K562 (cell line): ENCODE results near the gene TFDP1. TPM values are rescaled to one million over a fixed set of nuclear protein-coding genes. Genes with fewer than 3 reads are reported as not detected.

ENCODE experiments used
- ATAC-seq: fragments of 200-7000 bp; cut with Tn5 transposase; 3 replicates; pipeline ENCODE4 v1.9.1; 2020; ENCODE audit warnings: moderate library complexity
- BruUV-seq: library from RNA; stranded (reverse); fragments of 400-500 nt; replicated peaks from 2 replicates; lab custom pipeline; 2021; lab: Mats Ljungman, UMichigan
- CTCF ChIA-PET: fragments of 300-600 bp; formaldehyde crosslinking; extraction: SDS; loops from one replicate; lab custom pipeline; 2021; ENCODE audit warnings: low intra/inter-chr PET ratio; lab: Yijun Ruan, JAX
- POLR2A ChIA-PET: fragments of 300-600, 350-650 bp; sonication (Branson Sonifier 250); formaldehyde crosslinking; extraction: SDS; loops from one replicate; lab custom pipeline; 2021; ENCODE audit warnings: antibody characterized with exemption, inconsistent platforms; lab: Yijun Ruan, JAX
- DNase-seq, 4 experiments: peaks; one replicate each; pipeline versions ENCODE4 v3.0.0 to v3.0.0-alpha.2; 2011 to 2018; ENCODE audit warnings: low spot score in 3 of 4, mixed read lengths in 3 of 4; ENCODE audit errors: extremely low read depth in 1 of 4
- FAIRE-seq: peaks from 2 replicates; lab custom pipeline; 2011; peaks lifted over from hg19 to GRCh38; lab: Jason Lieb, UNC
- H2AFZ ChIP-seq: 2 replicates; pipeline ENCODE4 v1.6.0; 2011; ENCODE audit warnings: low read depth, low read length, control low read depth, inconsistent platforms
- H3K27ac ChIP-seq: fragments of 200-600 bp; 3 replicates; pipeline ENCODE4 v1.8.0; 2011; ENCODE audit warnings: low read depth, mild to moderate bottlenecking, control low read depth, inconsistent platforms, low read length, moderate library complexity, mixed read lengths; ENCODE audit errors: extremely low read depth
- H3K27me3 ChIP-seq, 2 experiments: fragments of 300-600 bp in 1 of 2; 2 replicates in 1 of 2; 3 replicates in 1 of 2; pipeline versions ENCODE4 v1.6.0 to v1.8.0; 2011; ENCODE audit warnings: inconsistent platforms in 2 of 2, low read length in 2 of 2, mild to moderate bottlenecking in 1 of 2, mixed read lengths in 1 of 2, moderate library complexity in 1 of 2; ENCODE audit not compliant: control insufficient read depth in 2 of 2, insufficient read depth in 2 of 2
- H3K36me3 ChIP-seq: fragments of 300-600 bp; 3 replicates; pipeline ENCODE4 v1.8.0; 2011; ENCODE audit warnings: mild to moderate bottlenecking, low read length, inconsistent platforms; ENCODE audit not compliant: control insufficient read depth, insufficient read depth
- H3K4me1 ChIP-seq, 2 experiments: fragments of 200-600 bp in 1 of 2; replicated peaks in 1 of 2; 2 replicates in 1 of 2; 3 replicates in 1 of 2; pipeline versions ENCODE4 v1.5.1 to v1.8.0; 2011; ENCODE audit warnings: inconsistent platforms in 2 of 2, low read length in 2 of 2, mild to moderate bottlenecking in 1 of 2, mixed read lengths in 1 of 2, moderate library complexity in 1 of 2; ENCODE audit not compliant: control insufficient read depth in 2 of 2, insufficient read depth in 2 of 2
- H3K4me2 ChIP-seq: 2 replicates; pipeline ENCODE4 v1.6.1; 2011; ENCODE audit warnings: low read length, control low read depth, inconsistent platforms, mixed read lengths; ENCODE audit not compliant: insufficient read depth
- H3K4me3 ChIP-seq: fragments of 200-600 bp; sonication (generic), shearing (Covaris generic); 2 replicates; pipeline ENCODE4 v1.5.1; 2016; ENCODE audit warnings: control low read depth, inconsistent platforms
- H3K79me2 ChIP-seq: fragments of 200-600 bp; 3 replicates; pipeline ENCODE4 v1.8.0; 2011; ENCODE audit warnings: low read length, inconsistent platforms; ENCODE audit not compliant: control insufficient read depth, insufficient read depth
- H3K9ac ChIP-seq, 2 experiments: 2 replicates each; pipeline versions ENCODE4 v1.6.0 to v1.6.1; 2011; ENCODE audit warnings: low read depth in 2 of 2, low read length in 2 of 2, control low read depth in 1 of 2, inconsistent platforms in 1 of 2, mild to moderate bottlenecking in 1 of 2, mixed read lengths in 1 of 2; ENCODE audit not compliant: insufficient read depth in 1 of 2
- H3K9me1 ChIP-seq: one replicate; pipeline ENCODE4 v1.6.0; 2011; ENCODE audit warnings: inconsistent platforms, mild to moderate bottlenecking, low read length, moderate library complexity; ENCODE audit not compliant: control insufficient read depth, insufficient read depth
- H3K9me3 ChIP-seq: replicated peaks from 2 replicates; pipeline ENCODE4 v1.5.1; 2011; ENCODE audit warnings: low read depth, low read length, inconsistent platforms; ENCODE audit not compliant: control insufficient read depth, insufficient read depth
- H4K20me1 ChIP-seq: replicated peaks from 2 replicates; pipeline ENCODE4 v1.6.1; 2011; ENCODE audit warnings: low read length, inconsistent platforms, mixed read lengths; ENCODE audit not compliant: control insufficient read depth, insufficient read depth
- CBX3 ChIP-seq, 2 experiments: IDR thresholded peaks; 1 replicate in 1 of 2; 2 replicates in 1 of 2; pipeline ENCODE4 v1.6.1; 2012; ENCODE audit warnings: inconsistent platforms in 2 of 2, low read length in 2 of 2, borderline replicate concordance in 1 of 2, control low read depth in 1 of 2
- CCNT2 ChIP-seq: IDR thresholded peaks from 2 replicates; pipeline ENCODE4 v1.6.1; 2011; ENCODE audit warnings: borderline replicate concordance, low read depth, mild to moderate bottlenecking, moderate library complexity, mixed read lengths, low read length; ENCODE audit not compliant: insufficient read length; ENCODE audit errors: extremely low read depth
- FOXP1 ChIP-seq: sonication (generic); formaldehyde crosslinking; IDR thresholded peaks from 2 replicates; pipeline ENCODE4 v1.8.0; 2022; ENCODE audit warnings: mild to moderate bottlenecking, missing genetic modification reagents
- HNRNPL ChIP-seq: fragments of 200-400 bp; formaldehyde crosslinking; IDR thresholded peaks from 2 replicates; pipeline ENCODE4 v1.6.1; 2017; ENCODE audit warnings: low read depth, mild to moderate bottlenecking, low read length
- LEF1 ChIP-seq: fragments of 450-650 bp; IDR thresholded peaks from 2 replicates; pipeline ENCODE4 v1.6.1; 2016; ENCODE audit warnings: mild to moderate bottlenecking
- MAFF ChIP-seq: IDR thresholded peaks from 2 replicates; pipeline ENCODE4 v1.6.1; 2012; ENCODE audit warnings: low read length, improper control_type of control experiment
- MEIS2 ChIP-seq: fragments of 450-650 bp; IDR thresholded peaks from 2 replicates; pipeline ENCODE4 v1.6.1; 2014; ENCODE audit warnings: mild to moderate bottlenecking; ENCODE audit not compliant: partially characterized antibody
- NR2C2 ChIP-seq, 2 experiments: fragments of 200-800 bp in 1 of 2; sonication (Bioruptor generic) in 1 of 2; sonication (generic) in 1 of 2; formaldehyde crosslinking in 1 of 2; IDR thresholded peaks; 2 replicates each; pipeline versions ENCODE4 v1.6.1 to v1.8.0; 2016 to 2022; ENCODE audit warnings: mild to moderate bottlenecking in 1 of 2, missing compliant biosample characterization in 1 of 2, missing genetic modification characterization in 1 of 2, missing genetic modification reagents in 1 of 2
- SAP30 ChIP-seq: fragments of 200-600 bp; sonication (generic); IDR thresholded peaks from 2 replicates; pipeline ENCODE4 v1.6.1; 2012; ENCODE audit warnings: borderline replicate concordance, low read depth, mild to moderate bottlenecking, moderate library complexity, low read length, control low read depth, inconsistent platforms; ENCODE audit not compliant: insufficient read depth, poor library complexity, severe bottlenecking
- SMAD1 ChIP-seq: fragments of 150-350 bp; IDR thresholded peaks from 2 replicates; pipeline ENCODE4 v1.6.1; 2014; ENCODE audit warnings: low read length, low read depth; ENCODE audit not compliant: partially characterized antibody
- SMARCB1 ChIP-seq: IDR thresholded peaks from 2 replicates; pipeline ENCODE4 v1.6.1; 2011; ENCODE audit warnings: improper control_type of control experiment, low read depth; ENCODE audit not compliant: insufficient read length
- ZNF696 ChIP-seq: fragments of 250-450 bp; sonication (Bioruptor Pico); conservative IDR thresholded peaks from 2 replicates; pipeline ENCODE4 v1.4.0; 2020; ENCODE audit warnings: mild to moderate bottlenecking, moderate library complexity
- ZNF766 ChIP-seq: fragments of 200-800 bp; sonication (Bioruptor generic); conservative IDR thresholded peaks from 2 replicates; pipeline ENCODE4 v1.6.1; 2016; ENCODE audit warnings: missing genetic modification characterization, missing compliant biosample characterization
- WGBS: fragments of 100-300 bp; shearing (Covaris generic); methylation state at CpG from one replicate; pipeline ENCODE4 v1.1.6; 2016; ENCODE audit warnings: low coverage, mixed read lengths; ENCODE audit not compliant: insufficient coverage; ENCODE audit errors: missing lambda C conversion rate; 5-methylcytosine and 5-hydroxymethylcytosine counted together
- in situ Hi-C: fragments of 300-500 bp; cut with MboI; formaldehyde crosslinking; loops from 4 replicates; pipeline ENCODE4 v1.15.0; 2018; ENCODE audit warnings: inconsistent platforms, mixed read lengths
- intact Hi-C: fragments of 100-400 bp; cut with micrococcal nuclease; formaldehyde crosslinking; loops from 2 replicates; pipeline ENCODE4 v1.14.2; 2022
- polyA plus RNA-seq, 8 experiments: library from polyadenylated mRNA; depleted of rRNA in 4 of 8; stranded (reverse) in 5 of 8; unstranded in 3 of 8; fragments of >200 nt; fragmentation: Nextera tagmentation in 2 of 8; fragmentation: Illumina TruSeq in 1 of 8; extraction: Ambion mirVana in 2 of 8; extraction: Trizol in 1 of 8; gene quantifications; 2 replicates each; pipeline versions ENCODE4 v1.2.1 to v1.2.3, GENCODE V29; 2011 to 2014; ENCODE audit warnings: inconsistent platforms in 1 of 8, missing spikeins in 1 of 8
- total RNA-seq, 7 experiments: library from RNA; depleted of rRNA in 6 of 7; stranded (reverse); fragments of >200 nt in 6 of 7; fragmentation: Illumina TruSeq in 2 of 7; extraction: Trizol in 2 of 7; gene quantifications; 2 replicates each; pipeline versions ENCODE4 v1.2.1 to v1.2.3, GENCODE V29; 2011 to 2021; ENCODE audit warnings: low replicate concordance in 1 of 7
- TF ChIP-seq, protein P1 (sequence below): sonication (generic); formaldehyde crosslinking; IDR thresholded peaks from 2 replicates; pipeline ENCODE4 v1.8.0; 2023; ENCODE audit warnings: missing genetic modification reagents, mild to moderate bottlenecking, borderline replicate concordance
- TF ChIP-seq, protein P2 (sequence below): fragments of 250-450 bp; sonication (Bioruptor Pico); IDR thresholded peaks from 2 replicates; pipeline ENCODE4 v1.8.0; 2021; ENCODE audit warnings: mild to moderate bottlenecking, moderate library complexity

TFDP1 gene
- total and polyA plus RNA-seq, 9 of the 15 experiments (the other 6 are each of a cell fraction or from before 2014, with no cell fraction given), result 33.8 to 145 (median 69.1) TPM

DNA sequence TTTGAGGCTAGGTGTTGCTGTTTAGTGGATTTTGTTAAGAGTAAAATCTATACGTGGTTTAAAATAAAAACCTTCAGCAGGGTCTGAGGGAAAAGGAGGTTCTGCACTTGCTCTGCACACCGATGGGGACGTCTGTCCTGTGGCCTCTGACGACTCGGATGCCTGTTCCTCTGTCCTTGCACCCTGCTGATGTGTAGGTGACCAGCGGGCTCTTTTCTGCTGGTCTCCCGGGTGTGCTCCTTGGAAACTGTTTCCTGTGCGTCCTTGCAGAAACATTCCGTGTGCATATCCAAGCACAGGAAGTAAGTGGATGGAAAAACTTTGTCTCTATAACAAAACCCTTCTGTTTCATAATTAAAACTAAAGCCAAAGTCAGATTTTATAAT is 69.6 kb downstream of the TFDP1 start:
- Histone ChIP-seq H2AFZ (no peak overlapping the region), H3K79me2 (no peaks in the 10 kb centered on the region), H4K20me1 (no peaks in the 10 kb centered on the region; the same call in 1 of the 2 replicates), H3K36me3 (no peaks in the 10 kb centered on the region), H3K27me3 (peaks cover 20 to 77% of the 10 kb centered on the region in 2 experiments), H3K9ac (no peak overlapping the region), H3K4me1 (peaks cover 0 to 16% of the 10 kb centered on the region in 2 experiments; a peak in 2 of 5 replicates), H3K27ac (no peak overlapping the region), H3K4me3 (no peak overlapping the region), H3K9me3 (no peaks in the 10 kb centered on the region), H3K9me1 (no peaks in the 10 kb centered on the region), H3K4me2 (no peak overlapping the region)
- WGBS, result 3% methylated on average over 9 of the region's 9 CpGs
- intact Hi-C loops, result no loop called here
- FAIRE-seq, result no peak
- DNase-seq, result no peak
- no peak for ATAC-seq
- CTCF ChIA-PET, result no interaction called here
- TF ChIP-seq ZNF766 (CRISPR knock-in tag) (no peak), CBX3 (IDR thresholded peaks at IDR 0.05; ENCODE audit: borderline replicate concordance in 1 of 2, low read length in 2 of 2) (no peak), SMARCB1 (no peak), CCNT2 (no peak), NR2C2 (CRISPR knock-in tag; IDR thresholded peaks at IDR 0.05) (no peak), NR2C2 (tag; IDR thresholded peaks at IDR 0.05) (no peak), HNRNPL (no peak), SAP30 (no peak), LEF1 (no peak), MEIS2 (no peak), SMAD1 (no peak), MAFF (no peak), ZNF696 (CRISPR knock-in tag) (no peak), FOXP1 (CRISPR knock-in tag) (no peak)
- TF ChIP-seq, protein P1, sequence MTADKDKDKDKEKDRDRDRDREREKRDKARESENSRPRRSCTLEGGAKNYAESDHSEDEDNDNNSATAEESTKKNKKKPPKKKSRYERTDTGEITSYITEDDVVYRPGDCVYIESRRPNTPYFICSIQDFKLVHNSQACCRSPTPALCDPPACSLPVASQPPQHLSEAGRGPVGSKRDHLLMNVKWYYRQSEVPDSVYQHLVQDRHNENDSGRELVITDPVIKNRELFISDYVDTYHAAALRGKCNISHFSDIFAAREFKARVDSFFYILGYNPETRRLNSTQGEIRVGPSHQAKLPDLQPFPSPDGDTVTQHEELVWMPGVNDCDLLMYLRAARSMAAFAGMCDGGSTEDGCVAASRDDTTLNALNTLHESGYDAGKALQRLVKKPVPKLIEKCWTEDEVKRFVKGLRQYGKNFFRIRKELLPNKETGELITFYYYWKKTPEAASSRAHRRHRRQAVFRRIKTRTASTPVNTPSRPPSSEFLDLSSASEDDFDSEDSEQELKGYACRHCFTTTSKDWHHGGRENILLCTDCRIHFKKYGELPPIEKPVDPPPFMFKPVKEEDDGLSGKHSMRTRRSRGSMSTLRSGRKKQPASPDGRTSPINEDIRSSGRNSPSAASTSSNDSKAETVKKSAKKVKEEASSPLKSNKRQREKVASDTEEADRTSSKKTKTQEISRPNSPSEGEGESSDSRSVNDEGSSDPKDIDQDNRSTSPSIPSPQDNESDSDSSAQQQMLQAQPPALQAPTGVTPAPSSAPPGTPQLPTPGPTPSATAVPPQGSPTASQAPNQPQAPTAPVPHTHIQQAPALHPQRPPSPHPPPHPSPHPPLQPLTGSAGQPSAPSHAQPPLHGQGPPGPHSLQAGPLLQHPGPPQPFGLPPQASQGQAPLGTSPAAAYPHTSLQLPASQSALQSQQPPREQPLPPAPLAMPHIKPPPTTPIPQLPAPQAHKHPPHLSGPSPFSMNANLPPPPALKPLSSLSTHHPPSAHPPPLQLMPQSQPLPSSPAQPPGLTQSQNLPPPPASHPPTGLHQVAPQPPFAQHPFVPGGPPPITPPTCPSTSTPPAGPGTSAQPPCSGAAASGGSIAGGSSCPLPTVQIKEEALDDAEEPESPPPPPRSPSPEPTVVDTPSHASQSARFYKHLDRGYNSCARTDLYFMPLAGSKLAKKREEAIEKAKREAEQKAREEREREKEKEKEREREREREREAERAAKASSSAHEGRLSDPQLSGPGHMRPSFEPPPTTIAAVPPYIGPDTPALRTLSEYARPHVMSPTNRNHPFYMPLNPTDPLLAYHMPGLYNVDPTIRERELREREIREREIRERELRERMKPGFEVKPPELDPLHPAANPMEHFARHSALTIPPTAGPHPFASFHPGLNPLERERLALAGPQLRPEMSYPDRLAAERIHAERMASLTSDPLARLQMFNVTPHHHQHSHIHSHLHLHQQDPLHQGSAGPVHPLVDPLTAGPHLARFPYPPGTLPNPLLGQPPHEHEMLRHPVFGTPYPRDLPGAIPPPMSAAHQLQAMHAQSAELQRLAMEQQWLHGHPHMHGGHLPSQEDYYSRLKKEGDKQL (CRISPR knock-in tag), result no peak
- TF ChIP-seq, protein P2, sequence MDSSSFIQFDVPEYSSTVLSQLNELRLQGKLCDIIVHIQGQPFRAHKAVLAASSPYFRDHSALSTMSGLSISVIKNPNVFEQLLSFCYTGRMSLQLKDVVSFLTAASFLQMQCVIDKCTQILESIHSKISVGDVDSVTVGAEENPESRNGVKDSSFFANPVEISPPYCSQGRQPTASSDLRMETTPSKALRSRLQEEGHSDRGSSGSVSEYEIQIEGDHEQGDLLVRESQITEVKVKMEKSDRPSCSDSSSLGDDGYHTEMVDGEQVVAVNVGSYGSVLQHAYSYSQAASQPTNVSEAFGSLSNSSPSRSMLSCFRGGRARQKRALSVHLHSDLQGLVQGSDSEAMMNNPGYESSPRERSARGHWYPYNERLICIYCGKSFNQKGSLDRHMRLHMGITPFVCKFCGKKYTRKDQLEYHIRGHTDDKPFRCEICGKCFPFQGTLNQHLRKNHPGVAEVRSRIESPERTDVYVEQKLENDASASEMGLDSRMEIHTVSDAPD (CRISPR knock-in tag), result no peak
- in situ Hi-C loops, result loop anchor here (10.0 kb wide), 1 partner anchor 261 kb away; no protein-coding TSS in a partner anchor
- POLR2A ChIA-PET, result no interaction called here
- no TSS peak for BruUV-seq
